ENCODE data around the gene CHRNA3.

Gene CHRNA3

GRCh38 chr15:78627348-78627747, 6.6 kb upstream of the CHRNA3 start:
- no peak for DNase-seq (ENCODE audit: low spot score in 2 of 2)
- Mint-ChIP-seq H3K4me3 (no peak overlapping the region), H3K36me3 (no peaks in the 10 kb centered on the region), H3K9me3 (no peaks in the 10 kb centered on the region), H3K4me1 (no peaks in the 10 kb centered on the region), H3K27ac (no peak overlapping the region)
- no peak for ATAC-seq

DNA sequence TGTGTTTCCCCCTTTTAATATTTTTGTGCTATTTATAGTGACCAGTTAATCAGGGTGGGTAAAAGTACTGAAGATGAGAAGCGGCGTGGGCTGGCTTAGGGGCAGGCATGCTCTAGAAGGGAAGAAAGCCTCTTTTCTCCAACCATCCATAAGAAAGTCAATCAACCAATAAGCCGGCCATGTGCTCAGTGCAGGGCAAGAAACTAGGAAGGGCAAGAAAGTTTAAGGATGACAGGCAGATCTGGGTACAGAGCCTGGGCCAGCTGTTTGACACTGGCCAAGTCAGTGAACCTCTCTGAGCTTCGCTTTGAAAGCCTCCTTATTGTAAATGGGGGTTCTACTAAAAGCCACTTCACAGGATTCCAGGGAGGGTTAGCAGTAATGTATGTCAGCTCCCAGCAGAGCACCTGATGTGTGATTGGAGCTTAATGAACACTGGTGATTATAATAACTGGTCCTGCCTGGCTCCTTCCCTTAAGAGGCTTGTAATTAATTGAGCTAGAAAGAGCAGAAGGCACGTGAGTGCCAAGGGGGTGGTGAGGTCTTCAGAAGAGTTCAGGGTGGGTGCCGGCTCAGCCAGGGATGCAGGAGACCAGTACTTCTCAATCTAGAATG, 5.7 kb upstream of the CHRNA3 start:
- DNase-seq (ENCODE audit: low spot score in 2 of 2) (no peak), ATAC-seq (no peak)
- H3K4me3 Mint-ChIP-seq: no peak overlapping the region
- H3K27ac Mint-ChIP-seq: no peak overlapping the region
- H3K9me3 Mint-ChIP-seq: no peaks in the 10 kb centered on the region
- no peaks in the 10 kb centered on the region for H3K4me1 Mint-ChIP-seq
- H3K36me3 Mint-ChIP-seq: no peaks in the 10 kb centered on the region

DNA sequence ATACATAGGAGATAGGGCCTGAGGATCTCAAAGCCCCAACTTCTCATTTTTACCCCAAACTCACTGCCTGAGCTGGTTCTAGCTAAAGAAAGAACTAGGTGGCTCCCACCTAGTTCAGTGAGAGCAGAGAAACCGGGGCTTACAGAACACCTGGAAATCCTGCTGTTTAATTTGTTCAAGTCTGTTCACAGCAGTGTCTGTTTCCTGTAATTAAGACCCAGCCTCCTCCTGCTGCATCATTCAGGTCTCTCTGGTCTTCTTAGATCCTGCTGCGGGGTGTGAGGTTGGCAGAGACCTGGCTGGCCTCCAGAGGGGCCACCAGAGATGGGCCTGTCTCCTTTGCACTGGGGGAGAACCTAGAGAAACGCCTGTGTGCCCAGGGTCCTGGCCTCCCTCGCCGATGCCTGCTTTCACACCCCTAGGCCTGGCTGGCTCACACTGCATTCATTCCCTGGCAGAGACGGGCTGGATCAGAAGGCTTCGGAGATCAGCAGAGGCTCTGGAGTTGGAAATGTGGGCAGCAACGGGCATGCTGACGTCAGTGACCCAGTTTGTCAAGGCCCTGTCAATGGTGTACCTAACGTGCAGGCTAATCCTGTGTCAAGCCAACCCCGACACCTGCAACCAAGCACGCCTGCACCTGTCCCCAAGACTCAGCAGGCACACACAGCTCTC, 4.9 kb upstream of the CHRNA3 start:
- no peak for DNase-seq (ENCODE audit: low spot score in 2 of 2)
- no peaks in the 10 kb centered on the region for H3K36me3 Mint-ChIP-seq
- H3K4me3 Mint-ChIP-seq: no peak overlapping the region
- H3K9me3 Mint-ChIP-seq: no peaks in the 10 kb centered on the region
- no peaks in the 10 kb centered on the region for H3K4me1 Mint-ChIP-seq
- ATAC-seq: no peak
- H3K27ac Mint-ChIP-seq: no peak overlapping the region

DNA sequence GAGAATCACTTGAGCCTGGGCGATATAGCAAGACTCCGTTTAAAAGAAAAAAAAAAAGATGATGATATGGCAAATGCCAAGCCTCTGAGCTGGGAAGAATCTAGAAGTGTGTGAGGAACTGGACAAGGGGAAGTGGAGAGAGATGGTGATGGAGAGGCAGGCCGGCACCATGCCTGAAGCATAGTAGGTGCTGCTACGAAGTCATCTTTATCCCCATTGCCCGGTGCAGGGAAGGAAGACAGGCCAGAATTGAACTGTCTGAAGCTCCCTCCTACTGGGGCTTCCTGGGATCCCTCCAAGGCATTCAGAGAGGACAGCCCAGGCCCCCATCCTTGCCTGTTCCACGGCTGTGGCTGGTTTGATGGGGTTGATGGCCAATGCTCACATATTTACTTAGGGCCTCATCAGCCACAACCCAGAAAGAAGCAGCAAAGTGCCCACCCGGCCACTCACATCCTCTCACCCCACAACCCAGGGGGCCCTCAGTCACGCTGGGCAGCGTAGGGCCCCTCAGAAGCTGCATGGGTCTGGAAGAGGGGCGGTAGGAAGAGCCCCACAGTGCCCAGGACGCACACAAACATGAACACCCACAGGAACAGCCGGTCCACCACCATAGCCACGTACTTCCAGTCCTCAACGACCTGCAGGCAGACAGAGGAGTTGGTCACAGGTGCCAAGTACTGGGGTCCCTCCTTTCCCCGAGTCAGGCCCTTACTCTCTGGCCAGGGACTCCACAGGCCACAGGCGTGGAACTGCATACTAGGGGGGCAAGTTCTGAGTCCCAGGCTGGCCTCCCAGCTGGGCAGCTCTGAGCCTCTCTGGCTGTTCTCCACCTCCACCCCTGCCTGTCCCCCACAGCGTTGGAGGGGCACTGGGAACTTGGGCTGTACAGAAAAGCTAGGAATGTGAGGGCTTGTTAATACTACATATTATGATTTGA, 4.1 kb upstream of the CHRNA3 start:
- ATAC-seq (no peak), DNase-seq (ENCODE audit: low spot score in 2 of 2) (no peak)
- Mint-ChIP-seq H3K4me3 (no peak overlapping the region), H3K36me3 (no peaks in the 10 kb centered on the region), H3K4me1 (no peaks in the 10 kb centered on the region), H3K9me3 (no peaks in the 10 kb centered on the region), H3K27ac (no peak overlapping the region)

GRCh38 chr15:78623786-78624497, 3.1 kb upstream of the CHRNA3 start:
- Mint-ChIP-seq H3K9me3 (no peaks in the 10 kb centered on the region), H3K36me3 (no peaks in the 10 kb centered on the region), H3K27ac (no peak overlapping the region), H3K4me3 (no peak overlapping the region), H3K4me1 (peaks cover 5% of the 10 kb centered on the region)
- ATAC-seq (no peak), DNase-seq (ENCODE audit: low spot score in 2 of 2) (no peak)

DNA sequence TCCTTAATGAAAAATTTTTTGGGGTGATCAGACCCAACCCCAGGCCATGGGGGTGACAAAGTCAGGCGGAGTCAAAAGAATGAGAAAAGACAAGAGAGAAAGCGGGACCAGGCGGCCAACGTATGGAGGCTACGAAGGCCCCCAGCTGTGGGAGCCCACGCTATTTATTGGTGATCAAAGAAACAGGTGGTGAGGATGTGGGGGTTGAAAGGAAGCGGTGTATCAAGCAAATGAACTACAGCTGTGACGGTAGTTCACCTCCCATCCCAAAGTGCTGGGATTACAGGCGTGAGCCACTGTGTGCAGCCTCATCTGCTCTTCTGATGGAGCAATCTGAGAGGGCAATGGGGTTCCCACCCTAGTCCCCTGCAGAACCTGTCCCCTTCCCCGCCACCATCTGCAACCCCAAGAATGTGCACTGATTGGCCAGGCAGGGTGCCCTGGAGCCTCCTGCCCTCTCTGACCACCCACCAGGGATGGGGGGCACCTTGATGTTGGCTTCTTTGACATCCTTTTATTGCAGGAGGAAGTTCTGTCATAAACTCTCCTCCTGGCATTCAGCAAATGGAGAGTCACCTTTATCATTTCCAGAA, 1.1 kb upstream of the CHRNA3 start:
- peaks cover 5% of the 10 kb centered on the region for H3K4me1 Mint-ChIP-seq
- H3K4me3 Mint-ChIP-seq: peak overlapping the region; percentile 4
- ATAC-seq (no peak), DNase-seq (ENCODE audit: low spot score in 2 of 2) (no peak)
- H3K9me3 Mint-ChIP-seq: no peaks in the 10 kb centered on the region
- H3K27ac Mint-ChIP-seq: no peak overlapping the region
- H3K36me3 Mint-ChIP-seq: no peaks in the 10 kb centered on the region

DNA sequence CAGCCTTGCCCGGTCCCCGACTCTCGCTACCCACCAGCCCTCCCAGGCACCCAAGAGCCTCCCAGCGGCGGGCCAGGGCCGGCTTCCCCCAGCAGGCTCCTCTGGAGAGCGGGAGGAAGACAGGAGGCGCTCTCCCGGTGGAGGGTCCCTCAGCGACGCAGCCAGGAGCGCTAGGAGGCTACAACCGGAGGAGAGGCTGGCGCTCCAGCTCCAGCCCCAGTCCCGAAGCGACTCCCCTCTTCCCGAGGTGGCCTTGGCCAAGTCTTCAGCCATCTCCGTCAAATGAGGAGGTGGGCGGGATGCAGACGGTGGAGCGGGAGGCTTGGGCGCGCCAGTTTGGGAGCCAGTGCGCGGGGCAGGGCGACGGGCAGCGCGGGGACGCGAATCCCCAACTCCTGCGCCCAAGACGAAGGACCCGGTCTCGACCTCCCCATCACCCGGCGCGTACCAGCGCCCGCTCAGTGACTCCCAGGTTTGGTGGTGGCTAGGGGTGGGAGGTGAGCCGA, 722 bp downstream of the CHRNA3 start:
- H3K4me1 Mint-ChIP-seq: peaks cover 5% of the 10 kb centered on the region
- no peak overlapping the region for H3K27ac Mint-ChIP-seq
- H3K4me3 Mint-ChIP-seq: no peak overlapping the region
- no peak for DNase-seq (ENCODE audit: low spot score in 2 of 2)
- no peaks in the 10 kb centered on the region for H3K36me3 Mint-ChIP-seq
- no peak for ATAC-seq
- no peaks in the 10 kb centered on the region for H3K9me3 Mint-ChIP-seq

GRCh38 chr15:78619022-78619950, 1.5 kb downstream of the CHRNA3 start:
- DNase-seq (ENCODE audit: low spot score in 2 of 2) (no peak), ATAC-seq (no peak)
- H3K9me3 Mint-ChIP-seq: no peaks in the 10 kb centered on the region
- H3K4me1 Mint-ChIP-seq: peaks cover 5% of the 10 kb centered on the region
- H3K27ac Mint-ChIP-seq: no peak overlapping the region
- H3K4me3 Mint-ChIP-seq: no peak overlapping the region
- no peaks in the 10 kb centered on the region for H3K36me3 Mint-ChIP-seq

GRCh38 chr15:78618490-78618934, 2.3 kb downstream of the CHRNA3 start:
- peak; percentile 61 for ATAC-seq
- peaks cover 5% of the 10 kb centered on the region for H3K4me1 Mint-ChIP-seq

GRCh38 chr15:78618064-78618463, 2.7 kb downstream of the CHRNA3 start:
- H3K36me3 Mint-ChIP-seq: no peaks in the 10 kb centered on the region
- ATAC-seq: no peak

More at GRCh38 chr15:78618490-78618934, 2.3 kb downstream of the CHRNA3 start:
- Mint-ChIP-seq H3K4me3 (no peak overlapping the region), H3K36me3 (no peaks in the 10 kb centered on the region), H3K9me3 (no peaks in the 10 kb centered on the region), H3K27ac (no peak overlapping the region)
- peak; percentile 83 to 91 for DNase-seq (ENCODE audit: low spot score in 2 of 2)

GRCh38 chr15:78617516-78617915, 3.3 kb downstream of the CHRNA3 start:
- Mint-ChIP-seq H3K4me3 (no peak overlapping the region), H3K4me1 (peaks cover 5% of the 10 kb centered on the region), H3K27ac (no peak overlapping the region), H3K9me3 (no peaks in the 10 kb centered on the region), H3K36me3 (no peaks in the 10 kb centered on the region)
- ATAC-seq: no peak
- DNase-seq (ENCODE audit: low spot score in 2 of 2): no peak

More at GRCh38 chr15:78618064-78618463, 2.7 kb downstream of the CHRNA3 start:
- no peak for DNase-seq (ENCODE audit: low spot score in 2 of 2)
- Mint-ChIP-seq H3K4me1 (peaks cover 5% of the 10 kb centered on the region), H3K9me3 (no peaks in the 10 kb centered on the region), H3K27ac (no peak overlapping the region), H3K4me3 (no peak overlapping the region)

GRCh38 chr15:78617076-78617475, 3.7 kb downstream of the CHRNA3 start:
- H3K4me1 Mint-ChIP-seq: peaks cover 5% of the 10 kb centered on the region
- DNase-seq (ENCODE audit: low spot score in 2 of 2): no peak
- H3K36me3 Mint-ChIP-seq: no peaks in the 10 kb centered on the region
- H3K4me3 Mint-ChIP-seq: no peak overlapping the region
- H3K27ac Mint-ChIP-seq: no peak overlapping the region
- no peaks in the 10 kb centered on the region for H3K9me3 Mint-ChIP-seq
- ATAC-seq: no peak

- no peaks in the 10 kb centered on the region for H3K36me3 Mint-ChIP-seq
- H3K4me3 Mint-ChIP-seq: no peak overlapping the region
- peaks cover 5% of the 10 kb centered on the region for H3K4me1 Mint-ChIP-seq
- ATAC-seq (no peak), DNase-seq (ENCODE audit: low spot score in 2 of 2) (no peak)
- H3K9me3 Mint-ChIP-seq: no peaks in the 10 kb centered on the region
- peak overlapping the region; percentile 26 for H3K27ac Mint-ChIP-seq
Observed at GRCh38 chr15:78616506-78616905, 4.3 kb downstream of the CHRNA3 start.

DNA sequence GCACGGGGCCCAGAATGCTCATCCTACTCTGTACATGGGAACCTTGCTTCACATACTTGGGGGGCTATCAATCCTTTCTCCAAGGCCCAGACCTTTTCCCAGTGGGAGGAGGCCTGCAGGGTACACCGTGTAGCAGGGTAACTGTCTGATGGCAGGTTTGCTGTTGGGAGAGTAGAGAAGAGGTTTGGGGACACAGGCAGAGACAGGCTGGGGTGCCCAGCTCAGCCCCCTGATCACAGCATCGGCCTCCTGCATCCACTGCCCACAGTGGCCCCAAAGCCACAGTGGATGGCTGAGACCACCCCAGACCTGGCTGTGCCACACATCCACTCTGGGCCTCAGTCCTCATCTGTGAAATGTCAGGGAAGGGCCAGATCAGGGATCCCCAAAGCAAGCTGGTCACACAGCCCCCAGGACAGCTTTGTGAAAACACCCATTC, 5.6 kb downstream of the CHRNA3 start:
- DNase-seq (ENCODE audit: low spot score in 2 of 2) (no peak), ATAC-seq (no peak)
- Mint-ChIP-seq H3K9me3 (no peaks in the 10 kb centered on the region), H3K27ac (no peak overlapping the region), H3K4me3 (no peak overlapping the region), H3K36me3 (no peaks in the 10 kb centered on the region), H3K4me1 (peaks cover 5% of the 10 kb centered on the region)

All from stimulated activated effector memory CD8-positive, alpha-beta T cell treated with anti-CD3 and anti-CD28 coated beads, Interleukin-12 subunit alpha, Interleukin-12 subunit beta, amount 100 ng/mL, for 72 hours (primary cell).